ENCODE results near the gene FAM187B. TPM values are rescaled to one million over a fixed set of nuclear protein-coding genes. Genes with fewer than 3 reads are reported as not detected.

Gene FAM187B
- not detected for total RNA-seq
- 0 reads per million in 2 donors for total RNA-seq

GRCh38 chr19:35228177-35228930 is at the start of gene FAM187B:
FAM187B (minus strand) TSS chr19:35228739; CDS start chr19:35228680, 59 bp downstream.
- no peaks in the 10 kb centered on the region for H3K9me3 ChIP-seq (ENCODE audit: control insufficient read depth, low read length, poor library complexity, severe bottlenecking)
- peaks cover 19% of the 10 kb centered on the region for H3K4me1 Mint-ChIP-seq
- no peaks in the 10 kb centered on the region for H3K27me3 Mint-ChIP-seq
- no peak within 1 kb of the TSS for H3K27ac Mint-ChIP-seq
- no peak within 1 kb of the TSS for H3K4me3 Mint-ChIP-seq
- DNase-seq (no peak), ATAC-seq (no peak)
- no peaks in the 10 kb centered on the region for H3K36me3 Mint-ChIP-seq (ENCODE audit: low read depth)

- Mint-ChIP-seq H3K4me1 (peaks cover 24% of the 10 kb centered on the region), H3K4me3 (no peak overlapping the region), H3K27ac (peak overlapping the region; percentile 67), H3K36me3 (ENCODE audit: low read depth) (peaks cover 5% of the 10 kb centered on the region), H3K27me3 (peaks cover 5% of the 10 kb centered on the region)
- ATAC-seq: no peak
- no peaks in the 10 kb centered on the region for H3K9me3 ChIP-seq (ENCODE audit: control insufficient read depth, low read length, poor library complexity, severe bottlenecking)
- no peak for DNase-seq
Observed at GRCh38 chr19:35276706-35277281, 48.3 kb upstream of the FAM187B start.

GRCh38 chr19:35274323-35274722 is 45.8 kb upstream of the FAM187B start:
- ATAC-seq (no peak), DNase-seq (no peak)
- Mint-ChIP-seq H3K27me3 (no peaks in the 10 kb centered on the region), H3K36me3 (ENCODE audit: low read depth) (peaks cover 5% of the 10 kb centered on the region), H3K4me1 (peaks cover 23% of the 10 kb centered on the region), H3K27ac (peak overlapping the region; percentile 80), H3K4me3 (no peak overlapping the region)
- H3K9me3 ChIP-seq (ENCODE audit: control insufficient read depth, low read length, poor library complexity, severe bottlenecking): no peaks in the 10 kb centered on the region

GRCh38 chr19:35273686-35274259 is 45.2 kb upstream of the FAM187B start:
- H3K9me3 ChIP-seq (ENCODE audit: control insufficient read depth, low read length, poor library complexity, severe bottlenecking): no peaks in the 10 kb centered on the region
- DNase-seq: no peak
- ATAC-seq: no peak
- Mint-ChIP-seq H3K27me3 (no peaks in the 10 kb centered on the region), H3K36me3 (ENCODE audit: low read depth) (peaks cover 5% of the 10 kb centered on the region), H3K27ac (peak overlapping the region; percentile 80), H3K4me3 (no peak overlapping the region), H3K4me1 (peaks cover 23% of the 10 kb centered on the region)

- no peak overlapping the region for H3K27ac Mint-ChIP-seq
- H3K36me3 Mint-ChIP-seq (ENCODE audit: low read depth): peaks cover 5% of the 10 kb centered on the region
- DNase-seq: no peak
- no peaks in the 10 kb centered on the region for H3K27me3 Mint-ChIP-seq
- H3K4me3 Mint-ChIP-seq: no peak overlapping the region
- peaks cover 23% of the 10 kb centered on the region for H3K4me1 Mint-ChIP-seq
- no peak for ATAC-seq
- H3K9me3 ChIP-seq (ENCODE audit: control insufficient read depth, low read length, poor library complexity, severe bottlenecking): no peaks in the 10 kb centered on the region
Observed at GRCh38 chr19:35272954-35273649, 44.6 kb upstream of the FAM187B start.

- DNase-seq (no peak), ATAC-seq (no peak)
- no peaks in the 10 kb centered on the region for H3K9me3 ChIP-seq (ENCODE audit: control insufficient read depth, low read length, poor library complexity, severe bottlenecking)
- Mint-ChIP-seq H3K36me3 (ENCODE audit: low read depth) (peaks cover 5% of the 10 kb centered on the region), H3K27ac (peak overlapping the region; percentile 81), H3K27me3 (no peaks in the 10 kb centered on the region), H3K4me3 (peak overlapping the region; percentile 66), H3K4me1 (peaks cover 27% of the 10 kb centered on the region)
Observed at GRCh38 chr19:35272122-35272719, 43.7 kb upstream of the FAM187B start.

- no peaks in the 10 kb centered on the region for H3K27me3 Mint-ChIP-seq
- no peak for ATAC-seq
- no peaks in the 10 kb centered on the region for H3K9me3 ChIP-seq (ENCODE audit: control insufficient read depth, low read length, poor library complexity, severe bottlenecking)
- peak overlapping the region; percentile 81 for H3K27ac Mint-ChIP-seq
- H3K36me3 Mint-ChIP-seq (ENCODE audit: low read depth): peaks cover 2% of the 10 kb centered on the region
- H3K4me1 Mint-ChIP-seq: peaks cover 27% of the 10 kb centered on the region
- DNase-seq: no peak
- H3K4me3 Mint-ChIP-seq: peak overlapping the region; percentile 66
Observed at GRCh38 chr19:35271546-35271945, 43.0 kb upstream of the FAM187B start.

- H3K9me3 ChIP-seq (ENCODE audit: control insufficient read depth, low read length, poor library complexity, severe bottlenecking): no peaks in the 10 kb centered on the region
- DNase-seq (no peak), ATAC-seq (no peak)
- Mint-ChIP-seq H3K27ac (peak overlapping the region; percentile 63), H3K4me1 (peaks cover 32% of the 10 kb centered on the region), H3K4me3 (peak overlapping the region; percentile 53), H3K27me3 (no peaks in the 10 kb centered on the region), H3K36me3 (ENCODE audit: low read depth) (peaks cover 2% of the 10 kb centered on the region)
Observed at GRCh38 chr19:35270381-35270811, 41.9 kb upstream of the FAM187B start.

GRCh38 chr19:35269438-35270117 is 41.0 kb upstream of the FAM187B start:
- H3K36me3 Mint-ChIP-seq (ENCODE audit: low read depth): peaks cover 2% of the 10 kb centered on the region
- H3K4me3 Mint-ChIP-seq: peak overlapping the region; percentile 81
- H3K27ac Mint-ChIP-seq: peak overlapping the region; percentile 63
- H3K27me3 Mint-ChIP-seq: no peaks in the 10 kb centered on the region
- peak; percentile 57 to 70 (median 60) for DNase-seq
- peaks cover 30% of the 10 kb centered on the region for H3K4me1 Mint-ChIP-seq
- H3K9me3 ChIP-seq (ENCODE audit: control insufficient read depth, low read length, poor library complexity, severe bottlenecking): no peaks in the 10 kb centered on the region
- ATAC-seq: peak; percentile 67

GRCh38 chr19:35268536-35269437 is 40.2 kb upstream of the FAM187B start, which contains the start of gene USF2:
USF2 (plus strand) TSS chr19:35268962; CDS start chr19:35269102, 140 bp downstream.
- H3K36me3 Mint-ChIP-seq (ENCODE audit: low read depth): peaks cover 2% of the 10 kb centered on the region
- H3K27me3 Mint-ChIP-seq: no peaks in the 10 kb centered on the region
- peak within 1 kb of the TSS; percentile 94 for H3K4me3 Mint-ChIP-seq
- DNase-seq (peak; percentile 50 to 65 (median 61)), ATAC-seq (peak; percentile 51)
- peaks cover 25% of the 10 kb centered on the region for H3K4me1 Mint-ChIP-seq
- H3K9me3 ChIP-seq (ENCODE audit: control insufficient read depth, low read length, poor library complexity, severe bottlenecking): no peaks in the 10 kb centered on the region
- peak within 1 kb of the TSS; percentile 89 for H3K27ac Mint-ChIP-seq

- Mint-ChIP-seq H3K27me3 (no peaks in the 10 kb centered on the region), H3K4me1 (peaks cover 22% of the 10 kb centered on the region), H3K4me3 (peak overlapping the region; percentile 94), H3K27ac (peak overlapping the region; percentile 89), H3K36me3 (ENCODE audit: low read depth) (peaks cover 2% of the 10 kb centered on the region)
- ATAC-seq (peak; percentile 66), DNase-seq (peak; percentile 70 to 77 (median 71))
- H3K9me3 ChIP-seq (ENCODE audit: control insufficient read depth, low read length, poor library complexity, severe bottlenecking): no peaks in the 10 kb centered on the region
Observed at GRCh38 chr19:35267818-35268535, 39.4 kb upstream of the FAM187B start.
